ENCODE results near the gene PRKCA. TPM values are rescaled to one million over a fixed set of nuclear protein-coding genes. Genes with fewer than 3 reads are reported as not detected.
"Not testable (repeated sequence)": the region's sequence is repeated elsewhere in the genome, so short reads cannot be mapped to it uniquely, and the experiment has no call there.

Gene PRKCA
- total RNA-seq, 1 donor from 2014 or later = 5.6 TPM

DNA sequence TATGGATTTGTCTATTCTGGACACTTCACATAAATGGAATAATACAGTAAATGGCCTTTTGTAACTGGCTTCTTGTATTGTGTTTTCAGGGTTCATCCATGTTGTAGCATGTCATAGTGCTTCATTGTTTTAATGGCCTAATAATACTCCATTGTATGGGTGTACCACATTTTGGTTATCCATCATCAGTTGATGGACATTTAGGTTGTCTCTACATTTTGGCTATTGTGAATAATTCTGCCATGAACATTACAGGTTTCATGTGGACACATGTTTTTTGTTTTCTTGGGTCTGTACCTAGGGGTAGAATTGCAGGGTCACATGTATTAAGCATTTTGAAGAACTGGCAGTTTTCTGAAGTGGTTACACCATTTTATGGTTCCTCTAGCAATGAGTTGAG, 309.0 kb downstream of the PRKCA start:
- H3K4me3 ChIP-seq = no peak overlapping the region
- no peak for DNase-seq
- no peaks in the 10 kb centered on the region for H3K36me3 ChIP-seq
- intact Hi-C loops (cut with micrococcal nuclease) = no loop called here
- TF ChIP-seq, protein P1, sequence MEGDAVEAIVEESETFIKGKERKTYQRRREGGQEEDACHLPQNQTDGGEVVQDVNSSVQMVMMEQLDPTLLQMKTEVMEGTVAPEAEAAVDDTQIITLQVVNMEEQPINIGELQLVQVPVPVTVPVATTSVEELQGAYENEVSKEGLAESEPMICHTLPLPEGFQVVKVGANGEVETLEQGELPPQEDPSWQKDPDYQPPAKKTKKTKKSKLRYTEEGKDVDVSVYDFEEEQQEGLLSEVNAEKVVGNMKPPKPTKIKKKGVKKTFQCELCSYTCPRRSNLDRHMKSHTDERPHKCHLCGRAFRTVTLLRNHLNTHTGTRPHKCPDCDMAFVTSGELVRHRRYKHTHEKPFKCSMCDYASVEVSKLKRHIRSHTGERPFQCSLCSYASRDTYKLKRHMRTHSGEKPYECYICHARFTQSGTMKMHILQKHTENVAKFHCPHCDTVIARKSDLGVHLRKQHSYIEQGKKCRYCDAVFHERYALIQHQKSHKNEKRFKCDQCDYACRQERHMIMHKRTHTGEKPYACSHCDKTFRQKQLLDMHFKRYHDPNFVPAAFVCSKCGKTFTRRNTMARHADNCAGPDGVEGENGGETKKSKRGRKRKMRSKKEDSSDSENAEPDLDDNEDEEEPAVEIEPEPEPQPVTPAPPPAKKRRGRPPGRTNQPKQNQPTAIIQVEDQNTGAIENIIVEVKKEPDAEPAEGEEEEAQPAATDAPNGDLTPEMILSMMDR (IDR thresholded peaks at IDR 0.05; ENCODE audit: borderline replicate concordance) = no peak
- no peak overlapping the region for H3K27ac ChIP-seq (replicated peaks)
- peaks cover 22% of the 10 kb centered on the region for H3K9me3 ChIP-seq (replicated peaks)
- H3K4me1 ChIP-seq = no peaks in the 10 kb centered on the region
- no peaks in the 10 kb centered on the region for H3K27me3 ChIP-seq (ENCODE audit: low read depth)

DNA sequence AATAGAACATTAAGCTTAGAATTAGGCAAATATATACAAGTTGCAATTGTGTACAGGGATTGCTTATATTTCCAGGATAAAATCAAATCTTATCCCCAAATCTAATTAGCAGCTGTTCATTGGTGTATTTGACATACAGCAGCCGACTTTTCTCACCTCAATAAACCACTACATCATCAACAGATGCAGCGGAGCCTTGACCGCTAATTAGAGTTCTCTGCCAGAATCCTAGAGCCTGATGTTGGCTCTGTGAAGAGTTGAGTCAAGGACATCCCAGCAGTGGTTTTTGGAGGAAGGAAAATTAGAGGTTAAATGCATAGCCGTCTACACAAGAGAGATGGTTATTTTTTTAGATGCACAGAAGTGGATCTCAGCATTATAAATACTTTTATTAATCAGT, 310.6 kb downstream of the PRKCA start:
- Histone ChIP-seq H3K27ac (replicated peaks) (no peak overlapping the region), H3K4me3 (no peak overlapping the region), H3K36me3 (no peaks in the 10 kb centered on the region), H3K27me3 (ENCODE audit: low read depth) (no peaks in the 10 kb centered on the region), H3K4me1 (no peaks in the 10 kb centered on the region), H3K9me3 (replicated peaks) (peaks cover 22% of the 10 kb centered on the region)
- intact Hi-C loops (cut with micrococcal nuclease) = no loop called here
- TF ChIP-seq, protein P1 (IDR thresholded peaks at IDR 0.05; ENCODE audit: borderline replicate concordance) = no peak
- DNase-seq = no peak

DNA sequence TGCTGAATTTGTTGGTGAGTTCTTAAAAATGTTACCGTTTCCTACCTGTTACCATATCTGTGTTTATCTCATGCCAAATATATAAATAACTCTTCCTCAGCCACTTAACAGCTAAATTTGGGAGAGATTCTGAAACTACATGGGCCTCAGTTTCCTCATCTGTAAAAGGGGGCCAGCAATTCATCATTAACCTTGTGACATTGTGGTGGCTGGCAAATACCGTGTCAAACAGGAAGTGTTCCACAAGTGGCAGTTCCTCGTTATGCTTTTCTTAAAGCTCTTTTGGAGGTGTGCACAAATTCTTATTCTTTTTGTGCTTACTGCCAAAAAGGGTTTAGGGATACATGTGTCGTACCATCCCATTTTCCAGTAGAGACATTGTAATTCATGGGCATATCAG, 312.1 kb downstream of the PRKCA start:
- TF ChIP-seq, protein P1 (IDR thresholded peaks at IDR 0.05; ENCODE audit: borderline replicate concordance) = no peak
- intact Hi-C loops (cut with micrococcal nuclease) = no loop called here
- no peak overlapping the region for H3K27ac ChIP-seq (replicated peaks)
- peaks cover 22% of the 10 kb centered on the region for H3K9me3 ChIP-seq (replicated peaks)
- no peaks in the 10 kb centered on the region for H3K27me3 ChIP-seq (ENCODE audit: low read depth)
- no peaks in the 10 kb centered on the region for H3K4me1 ChIP-seq
- H3K4me3 ChIP-seq = no peak overlapping the region
- no peaks in the 10 kb centered on the region for H3K36me3 ChIP-seq
- no peak for DNase-seq

DNA sequence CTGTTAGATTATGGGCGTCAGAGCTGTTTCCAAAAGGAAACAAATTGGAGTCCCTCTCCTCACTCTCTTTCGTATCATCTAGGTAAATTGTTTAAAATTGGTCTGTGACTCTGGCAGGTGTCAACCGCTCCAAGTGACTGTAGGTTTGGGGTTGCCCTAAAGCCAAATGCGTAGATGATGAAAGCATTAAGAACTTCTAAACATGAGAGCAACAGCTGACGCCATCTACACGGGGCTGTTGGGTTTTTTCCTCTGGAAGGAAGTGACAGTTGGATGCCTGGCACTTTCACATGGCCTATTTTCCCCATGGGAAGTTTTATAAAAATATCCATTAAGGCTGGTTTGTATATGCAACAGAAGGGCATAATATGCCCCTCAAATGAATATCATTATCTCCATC, 316.8 kb downstream of the PRKCA start:
- Histone ChIP-seq H3K36me3 (no peaks in the 10 kb centered on the region), H3K27ac (replicated peaks) (no peak overlapping the region), H3K27me3 (ENCODE audit: low read depth) (no peaks in the 10 kb centered on the region), H3K9me3 (replicated peaks) (no peaks in the 10 kb centered on the region), H3K4me3 (no peak overlapping the region), H3K4me1 (peaks cover 5% of the 10 kb centered on the region)
- intact Hi-C loops (cut with micrococcal nuclease) = no loop called here
- TF ChIP-seq, protein P1 (IDR thresholded peaks at IDR 0.05; ENCODE audit: borderline replicate concordance) = no peak
- DNase-seq = no peak

DNA sequence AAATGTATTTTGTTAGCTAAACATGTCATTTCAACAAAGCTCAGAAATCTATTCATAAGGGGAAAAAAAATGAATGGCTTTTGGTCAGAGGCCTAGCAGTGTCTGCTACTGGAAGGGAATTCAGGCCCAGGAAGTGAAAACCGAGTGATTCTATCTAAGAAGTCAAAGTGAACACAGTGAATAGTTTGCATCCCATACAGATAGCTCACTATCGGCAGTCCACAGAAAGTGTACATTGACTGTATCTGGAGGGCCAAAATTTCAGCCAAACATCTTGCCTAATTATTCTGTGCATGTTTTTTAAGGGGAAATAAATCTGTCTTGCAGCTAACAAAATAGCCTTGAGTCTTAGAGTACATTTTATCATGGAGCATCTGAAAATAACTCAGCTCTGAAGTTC, 318.1 kb downstream of the PRKCA start:
- H3K4me1 ChIP-seq = peaks cover 5% of the 10 kb centered on the region
- no peaks in the 10 kb centered on the region for H3K27me3 ChIP-seq (ENCODE audit: low read depth)
- H3K4me3 ChIP-seq = no peak overlapping the region
- H3K9me3 ChIP-seq (replicated peaks) = no peaks in the 10 kb centered on the region
- TF ChIP-seq, protein P1 (IDR thresholded peaks at IDR 0.05; ENCODE audit: borderline replicate concordance) = no peak
- DNase-seq = no peak
- intact Hi-C loops (cut with micrococcal nuclease) = no loop called here
- H3K36me3 ChIP-seq = no peaks in the 10 kb centered on the region
- no peak overlapping the region for H3K27ac ChIP-seq (replicated peaks)

DNA sequence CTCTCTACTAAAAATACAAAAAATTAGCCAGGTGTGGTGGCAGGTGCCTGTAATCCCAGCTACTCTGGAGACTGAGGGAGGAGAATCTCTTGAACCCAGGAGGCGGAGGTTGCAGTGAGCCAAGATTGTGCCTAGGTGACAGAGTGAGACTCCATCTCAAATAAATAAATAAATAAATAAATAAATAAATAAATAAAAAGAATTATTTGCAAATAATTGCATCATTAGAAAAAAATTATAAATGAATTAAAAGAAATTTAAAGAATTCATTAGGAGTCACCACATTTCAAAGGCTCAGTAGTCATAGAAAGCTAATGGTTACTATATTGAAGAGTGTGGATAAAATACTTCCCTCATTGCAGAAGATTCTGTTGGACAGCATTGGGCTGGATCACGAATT, 322.2 kb downstream of the PRKCA start:
- H3K36me3 ChIP-seq; H3K9me3 ChIP-seq (replicated peaks); H3K27me3 ChIP-seq (ENCODE audit: low read depth); H3K4me3 ChIP-seq; H3K4me1 ChIP-seq; H3K27ac ChIP-seq (replicated peaks); intact Hi-C loops (cut with micrococcal nuclease); DNase-seq: not testable (repeated sequence)
